Liver (tissue), 9 donors: ENCODE measurements around the gene SLC45A1. TPM values are rescaled to one million over a fixed set of nuclear protein-coding genes. Genes with fewer than 3 reads are reported as not detected.

ENCODE experiments used
- DNase-seq: peaks from one replicate; pipeline ENCODE4 v3.0.0-alpha.2; 2017; ENCODE audit warnings: low spot score
- H3K27ac ChIP-seq, 2 donors: one replicate each; pipeline ENCODE4 v1.7.0; 2013; ENCODE audit warnings: inconsistent platforms in 2 of 2, low read length in 2 of 2, control low read depth in 1 of 2, low read depth in 1 of 2, mild to moderate bottlenecking in 1 of 2
- H3K27me3 ChIP-seq, 4 donors: one replicate each; pipeline versions ENCODE4 v1.6.1 to v1.7.0; 2013; ENCODE audit warnings: low read length in 3 of 4, inconsistent platforms in 1 of 4, mild to moderate bottlenecking in 1 of 4, moderate library complexity in 1 of 4; ENCODE audit not compliant: control insufficient read depth in 4 of 4, insufficient read depth in 4 of 4
- H3K36me3 ChIP-seq, 4 donors: one replicate each; pipeline versions ENCODE4 v1.6.1 to v1.7.0; 2013; ENCODE audit warnings: low read length in 3 of 4, mild to moderate bottlenecking in 3 of 4, low read depth in 1 of 4, moderate library complexity in 1 of 4; ENCODE audit not compliant: control insufficient read depth in 4 of 4, insufficient read depth in 3 of 4
- H3K4me1 ChIP-seq, 4 donors: one replicate each; pipeline versions ENCODE4 v1.6.1 to v1.7.0; 2013; ENCODE audit warnings: low read length in 3 of 4, mild to moderate bottlenecking in 3 of 4, moderate library complexity in 1 of 4; ENCODE audit not compliant: control insufficient read depth in 4 of 4, insufficient read depth in 4 of 4
- H3K4me3 ChIP-seq, 3 donors: one replicate each; pipeline versions ENCODE4 v1.6.1 to v1.7.0; 2013; ENCODE audit warnings: low read length in 3 of 3, control low read depth in 1 of 3, low read depth in 1 of 3, mild to moderate bottlenecking in 1 of 3
- H3K9ac ChIP-seq, 2 donors: one replicate each; pipeline ENCODE4 v1.7.0; 2013; ENCODE audit warnings: low read length in 2 of 2, mild to moderate bottlenecking in 2 of 2, moderate library complexity in 2 of 2, control low read depth in 1 of 2, low read depth in 1 of 2
- H3K9me3 ChIP-seq, 4 donors: one replicate each; pipeline versions ENCODE4 v1.6.1 to v1.7.0; 2013; ENCODE audit warnings: low read length in 3 of 4; ENCODE audit not compliant: control insufficient read depth in 4 of 4
- ATF3 ChIP-seq: IDR thresholded peaks from 2 replicates; pipeline ENCODE4 v1.6.1; 2016; ENCODE audit warnings: antibody characterized with exemption
- FOXA1 ChIP-seq: IDR thresholded peaks from 2 replicates; pipeline ENCODE4 v1.6.1; 2016; ENCODE audit warnings: antibody characterized with exemption
- FOXA2 ChIP-seq: IDR thresholded peaks from 2 replicates; pipeline ENCODE4 v1.6.1; 2016; ENCODE audit warnings: antibody characterized with exemption
- GABPA ChIP-seq, 2 donors: IDR thresholded peaks in 1 of 2; conservative IDR thresholded peaks in 1 of 2; 2 replicates each; pipeline ENCODE4 v1.6.1; 2016; ENCODE audit warnings: antibody characterized with exemption in 2 of 2, mild to moderate bottlenecking in 1 of 2, moderate library complexity in 1 of 2
- HNF4A ChIP-seq, 2 donors: conservative IDR thresholded peaks; 2 replicates each; pipeline ENCODE4 v1.6.1; 2016; ENCODE audit warnings: antibody characterized with exemption in 2 of 2, mild to moderate bottlenecking in 2 of 2
- HNF4G ChIP-seq: IDR thresholded peaks from 2 replicates; pipeline ENCODE4 v1.6.1; 2016; ENCODE audit warnings: antibody characterized with exemption
- JUND ChIP-seq, 2 donors: IDR thresholded peaks; 2 replicates each; pipeline ENCODE4 v1.6.1; 2016; ENCODE audit warnings: antibody characterized with exemption in 2 of 2
- NR2F2 ChIP-seq: IDR thresholded peaks from 2 replicates; pipeline ENCODE4 v1.6.1; 2016; ENCODE audit warnings: antibody characterized with exemption
- RAD21 ChIP-seq, 2 donors: IDR thresholded peaks; 2 replicates each; pipeline ENCODE4 v1.6.1; 2016; ENCODE audit warnings: antibody characterized with exemption in 2 of 2, mild to moderate bottlenecking in 2 of 2
- REST ChIP-seq: IDR thresholded peaks from 2 replicates; pipeline ENCODE4 v1.6.1; 2016; ENCODE audit warnings: antibody characterized with exemption, mild to moderate bottlenecking
- RXRA ChIP-seq, 2 donors: IDR thresholded peaks; 2 replicates each; pipeline ENCODE4 v1.6.1; 2017 to 2018; ENCODE audit warnings: antibody characterized with exemption in 2 of 2, mild to moderate bottlenecking in 1 of 2
- SP1 ChIP-seq: IDR thresholded peaks from 2 replicates; pipeline ENCODE4 v1.6.1; 2018; ENCODE audit warnings: antibody characterized with exemption, mild to moderate bottlenecking
- TAF1 ChIP-seq: conservative IDR thresholded peaks from 2 replicates; pipeline ENCODE4 v1.6.1; 2016; ENCODE audit warnings: antibody characterized with exemption, mild to moderate bottlenecking
- YY1 ChIP-seq: IDR thresholded peaks from 2 replicates; pipeline ENCODE4 v1.6.1; 2016; ENCODE audit warnings: antibody characterized with exemption, mild to moderate bottlenecking
- WGBS: extraction: QIAGEN DNeasy Blood & Tissue Kit; methylation state at CpG from one replicate; pipeline ENCODE4 v1.1.7; 2013; 5-methylcytosine and 5-hydroxymethylcytosine counted together
- polyA plus RNA-seq, 2 donors: library from polyadenylated mRNA; stranded (reverse) in 1 of 2; unstranded in 1 of 2; fragments of 200-250 nt in 1 of 2; fragments of >200 nt in 1 of 2; fragmentation: Nextera tagmentation in 1 of 2; extraction: Ambion mirVana in 1 of 2; gene quantifications; one replicate each; pipeline versions ENCODE4 v1.2.1 to v1.2.3, GENCODE V29; 2013 to 2015
- total RNA-seq, 2 donors: library from RNA; depleted of rRNA; stranded (reverse); fragments of >200 nt; gene quantifications; one replicate each; pipeline ENCODE4 v1.2.3, GENCODE V29; 2014
- donor health status: healthy.
- donor health status: healthy.
- donor health status: healthy.
- donor health status: healthy.
- donor health status: healthy.

Gene SLC45A1
- total and polyA plus RNA-seq, 4 donors = 0.08 to 0.29 (median 0.14) TPM; not detected in 1

DNA sequence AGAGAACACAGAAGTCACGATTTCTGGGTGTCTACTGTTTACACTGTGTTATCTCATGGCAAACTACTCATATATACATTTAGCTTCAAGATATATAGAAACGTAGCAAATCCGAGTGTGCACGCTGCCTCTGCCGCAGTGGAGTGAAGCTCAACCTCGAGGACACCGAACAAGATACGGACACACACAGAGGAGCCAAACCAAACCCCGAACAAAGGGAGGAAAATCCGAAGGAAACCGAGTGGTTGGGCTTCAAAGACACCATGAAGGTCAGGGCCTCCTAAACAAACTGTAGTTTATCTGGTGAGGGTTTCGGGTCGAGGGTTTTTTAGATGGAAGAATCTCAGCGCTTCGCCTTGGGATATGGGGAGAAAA lies 34.5 kb downstream of the SLC45A1 start:
- peaks cover 0 to 5% (median 1%) of the 10 kb centered on the region in 4 donors for H3K4me1 ChIP-seq
- H3K9me3 ChIP-seq = no peaks in the 10 kb centered on the region
- H3K36me3 ChIP-seq = peaks cover 9 to 34% (median 20%) of the 10 kb centered on the region in 4 donors
- no peak for TF ChIP-seq YY1
- TF ChIP-seq FOXA2 = no peak
- TF ChIP-seq HNF4G = no peak
- no peak for TF ChIP-seq HNF4A (conservative IDR thresholded peaks at IDR 0.05)
- TF ChIP-seq JUND (IDR thresholded peaks at IDR 0.05) = no peak
- TF ChIP-seq REST = no peak
- TF ChIP-seq FOXA1 = no peak
- no peak for TF ChIP-seq RXRA (IDR thresholded peaks at IDR 0.05)
- TF ChIP-seq ATF3 = no peak
- TF ChIP-seq TAF1 = no peak
- no peak for TF ChIP-seq RAD21 (IDR thresholded peaks at IDR 0.05)
- no peak for TF ChIP-seq SP1
- no peaks in the 10 kb centered on the region for H3K27me3 ChIP-seq
- peak overlapping the region; percentile 40 to 55 for H3K27ac ChIP-seq
- H3K4me3 ChIP-seq = no peak overlapping the region
- DNase-seq = no peak
- WGBS = 70% methylated on average over 15 of the region's 15 CpGs
- H3K9ac ChIP-seq = no peak overlapping the region

DNA sequence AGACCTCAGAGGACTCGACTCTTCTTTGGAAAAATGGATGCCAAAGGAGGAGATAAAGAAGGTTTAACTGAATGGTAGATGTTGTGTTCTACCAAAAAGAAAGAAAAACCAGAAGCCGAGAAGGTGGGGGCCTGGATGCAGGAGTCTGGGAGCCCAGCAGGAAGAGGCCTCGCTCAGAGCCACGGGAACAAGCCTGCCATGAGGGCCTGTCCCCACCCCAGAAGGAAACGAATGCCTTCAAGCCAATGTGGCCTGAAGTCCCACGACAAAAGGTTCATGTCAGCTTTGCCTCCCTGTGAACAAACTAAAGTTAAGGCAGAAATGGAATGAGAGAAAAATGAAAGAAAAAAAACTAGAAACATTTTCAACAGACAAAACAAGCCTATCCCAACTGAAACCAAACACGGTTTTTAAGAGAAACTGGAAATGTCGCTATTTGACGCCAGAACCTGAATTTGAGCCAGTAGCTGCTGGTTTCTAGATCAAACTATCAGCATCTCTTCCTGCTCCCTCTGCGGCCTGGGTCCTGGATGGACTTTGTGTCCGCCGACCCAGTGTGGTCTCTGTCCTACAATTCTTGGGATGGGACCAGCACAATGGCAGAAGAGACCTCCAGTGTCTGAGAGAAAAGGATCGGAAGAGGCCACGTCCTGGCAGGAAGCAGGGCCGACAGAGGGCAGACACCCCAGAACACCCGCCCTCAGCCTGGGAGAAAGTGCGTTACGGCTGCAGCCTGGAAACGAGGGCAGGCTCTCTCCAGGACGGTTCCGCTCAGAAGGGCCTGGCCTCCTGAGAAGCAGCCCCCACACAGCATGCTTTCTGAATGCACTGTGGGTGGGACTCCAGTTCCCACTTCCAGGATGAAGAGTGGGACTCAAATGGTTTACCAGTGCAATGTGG lies 35.2 kb downstream of the SLC45A1 start:
- H3K9me3 ChIP-seq = no peaks in the 10 kb centered on the region
- H3K4me1 ChIP-seq = peaks cover 0 to 5% (median 1%) of the 10 kb centered on the region in 4 donors
- H3K4me3 ChIP-seq = no peak overlapping the region
- H3K36me3 ChIP-seq = peaks cover 14 to 40% (median 26%) of the 10 kb centered on the region in 4 donors
- peak overlapping the region; percentile 40 to 55 for H3K27ac ChIP-seq
- DNase-seq = no peak
- TF ChIP-seq NR2F2 = peak; percentile 71
- no peak for TF ChIP-seq GABPA (IDR thresholded peaks at IDR 0.05 in 1 of 2, conservative IDR thresholded peaks at IDR 0.05 in 1 of 2)
- no peaks in the 10 kb centered on the region for H3K27me3 ChIP-seq
- 76% methylated on average over 21 of the region's 21 CpGs for WGBS
- H3K9ac ChIP-seq = no peak overlapping the region

- no peak overlapping the region for H3K9ac ChIP-seq
- H3K27ac ChIP-seq = peak overlapping the region in 1 of 2 donors; percentile 22
- H3K4me1 ChIP-seq = peaks cover 0 to 2% (median 1%) of the 10 kb centered on the region in 4 donors
- no peaks in the 10 kb centered on the region for H3K27me3 ChIP-seq
- no peak for DNase-seq
- H3K4me3 ChIP-seq = no peak overlapping the region
- 85% methylated on average over 8 of the region's 8 CpGs for WGBS
- H3K36me3 ChIP-seq = peaks cover 21 to 49% (median 30%) of the 10 kb centered on the region in 4 donors
- H3K9me3 ChIP-seq = no peaks in the 10 kb centered on the region
- no peak for TF ChIP-seq ATF3
Observed at GRCh38 chr1:8354038-8354437, 36.1 kb downstream of the SLC45A1 start.
